SIG-M5 treated with dmso at 0.1 percent for 504 hours (cell line): ENCODE results near the gene PYGO2.

ENCODE experiments used
- DNase-seq: peaks from one replicate; lab custom pipeline; 2025; ENCODE audit not compliant: unreplicated experiment; lab: John Stamatoyannopoulos, UW

The PYGO2 gene

GRCh38 chr1:154963643-154964042 lies 2.1 kb upstream of the PYGO2 start:
- no peak for DNase-seq

GRCh38 chr1:154962795-154963330 lies 1.3 kb upstream of the PYGO2 start:
- no peak for DNase-seq

GRCh38 chr1:154962156-154962749 lies 671 bp upstream of the PYGO2 start:
- DNase-seq: no peak

- peak; percentile 55 for DNase-seq
Observed at GRCh38 chr1:154960446-154961136, 991 bp downstream of the PYGO2 start.

GRCh38 chr1:154959426-154959780 lies 2.2 kb downstream of the PYGO2 start:
- DNase-seq: no peak

- DNase-seq: no peak
Observed at GRCh38 chr1:154958681-154959425, 2.7 kb downstream of the PYGO2 start.

GRCh38 chr1:154958036-154958435 lies 3.5 kb downstream of the PYGO2 start:
- DNase-seq: no peak

- no peak for DNase-seq
Observed at GRCh38 chr1:154957091-154957657, 4.4 kb downstream of the PYGO2 start.

GRCh38 chr1:154956544-154956941 lies 5.0 kb downstream of the PYGO2 start:
- no peak for DNase-seq

- peak; percentile 95 for DNase-seq
Observed at GRCh38 chr1:154955718-154956543, 5.7 kb downstream of the PYGO2 start, which contains the start of gene PBXIP1. TSS of gene PBXIP1 (minus strand) at chr1:154956099. CDS start at chr1:154953721, 2,378 bp downstream.

GRCh38 chr1:154955039-154955717 lies 6.4 kb downstream of the PYGO2 start:
- no peak for DNase-seq

GRCh38 chr1:154954541-154954940 lies 7.0 kb downstream of the PYGO2 start:
- DNase-seq: no peak

GRCh38 chr1:154953611-154954038 lies 8.0 kb downstream of the PYGO2 start:
- no peak for DNase-seq

GRCh38 chr1:154952664-154953063 lies 8.9 kb downstream of the PYGO2 start:
- no peak for DNase-seq

GRCh38 chr1:154951901-154952657 lies 9.5 kb downstream of the PYGO2 start:
- DNase-seq: no peak

GRCh38 chr1:154948079-154948478 lies 13.5 kb downstream of the PYGO2 start:
- no peak for DNase-seq

- no peak for DNase-seq
Observed at GRCh38 chr1:154945962-154946850, 15.4 kb downstream of the PYGO2 start.
